BE2C (cell line): ENCODE data around the gene SPATA13.

Source experiments
- DNase-seq: peaks from one replicate; pipeline ENCODE4 v3.0.0-alpha.2; 2020
- H3K27me3 ChIP-seq: fragments of 250-450 bp; sonication (Bioruptor Pico); 2 replicates; pipeline ENCODE4 v1.5.1; 2020; ENCODE audit warnings: mild to moderate bottlenecking
- H3K36me3 ChIP-seq: fragments of 250-450 bp; sonication (Bioruptor Pico); 2 replicates; pipeline ENCODE4 v1.5.1; 2020; ENCODE audit warnings: mild to moderate bottlenecking
- H3K4me1 ChIP-seq: fragments of 250-450 bp; sonication (Bioruptor Pico); 2 replicates; pipeline ENCODE4 v1.5.1; 2020
- H3K4me3 ChIP-seq: 2 replicates; pipeline ENCODE4 v1.5.1; 2011; ENCODE audit warnings: low read depth, low read length
- H3K9me3 ChIP-seq: fragments of 250-450 bp; sonication (Bioruptor Pico); 2 replicates; pipeline ENCODE4 v1.5.1; 2020
- TF ChIP-seq, protein P1 (sequence below): IDR thresholded peaks from 2 replicates; pipeline ENCODE4 v1.5.1; 2012; ENCODE audit warnings: mild to moderate bottlenecking, low read depth, low read length

SPATA13 gene

DNA sequence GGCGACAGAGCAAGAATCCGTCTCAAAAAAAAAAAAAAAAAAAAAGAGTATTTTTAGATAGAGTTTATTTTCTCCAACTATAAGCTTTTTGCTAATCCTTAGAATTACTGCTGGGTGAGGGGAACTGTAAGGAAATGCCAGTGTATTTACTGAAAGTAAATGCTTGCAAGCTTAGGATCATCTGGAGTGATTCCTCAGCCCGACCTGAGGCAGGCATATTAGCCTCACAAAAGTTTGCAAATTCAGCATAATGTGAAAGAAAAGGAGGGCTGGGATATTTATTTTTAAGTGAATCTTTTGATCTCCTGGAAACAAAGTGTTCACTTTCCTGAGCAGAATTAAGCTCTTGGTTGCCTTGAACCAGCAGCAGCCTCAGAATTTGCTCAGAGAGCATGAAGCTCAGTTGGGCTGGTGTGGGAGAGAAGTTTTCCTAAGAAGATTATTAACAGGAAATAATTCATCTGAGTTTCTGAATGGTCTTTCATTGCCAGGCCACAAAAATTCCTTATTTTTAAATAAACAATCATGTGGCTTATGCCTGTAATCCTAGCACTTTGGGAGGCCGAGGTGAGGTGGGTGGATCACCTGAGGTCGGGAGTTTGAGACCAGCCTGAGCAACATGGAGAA, 24.7 kb upstream of the SPATA13 start:
- TF ChIP-seq, protein P1, sequence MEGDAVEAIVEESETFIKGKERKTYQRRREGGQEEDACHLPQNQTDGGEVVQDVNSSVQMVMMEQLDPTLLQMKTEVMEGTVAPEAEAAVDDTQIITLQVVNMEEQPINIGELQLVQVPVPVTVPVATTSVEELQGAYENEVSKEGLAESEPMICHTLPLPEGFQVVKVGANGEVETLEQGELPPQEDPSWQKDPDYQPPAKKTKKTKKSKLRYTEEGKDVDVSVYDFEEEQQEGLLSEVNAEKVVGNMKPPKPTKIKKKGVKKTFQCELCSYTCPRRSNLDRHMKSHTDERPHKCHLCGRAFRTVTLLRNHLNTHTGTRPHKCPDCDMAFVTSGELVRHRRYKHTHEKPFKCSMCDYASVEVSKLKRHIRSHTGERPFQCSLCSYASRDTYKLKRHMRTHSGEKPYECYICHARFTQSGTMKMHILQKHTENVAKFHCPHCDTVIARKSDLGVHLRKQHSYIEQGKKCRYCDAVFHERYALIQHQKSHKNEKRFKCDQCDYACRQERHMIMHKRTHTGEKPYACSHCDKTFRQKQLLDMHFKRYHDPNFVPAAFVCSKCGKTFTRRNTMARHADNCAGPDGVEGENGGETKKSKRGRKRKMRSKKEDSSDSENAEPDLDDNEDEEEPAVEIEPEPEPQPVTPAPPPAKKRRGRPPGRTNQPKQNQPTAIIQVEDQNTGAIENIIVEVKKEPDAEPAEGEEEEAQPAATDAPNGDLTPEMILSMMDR, result no peak
- H3K9me3 ChIP-seq, result no peaks in the 10 kb centered on the region; the same call in 1 of the 2 replicates
- no peak for DNase-seq

GRCh38 chr13:24138911-24139310, 21.6 kb upstream of the SPATA13 start:
- DNase-seq, result no peak
- no peak overlapping the region for H3K4me3 ChIP-seq
- TF ChIP-seq, protein P1, result no peak
- H3K36me3 ChIP-seq, result no peaks in the 10 kb centered on the region
- no peaks in the 10 kb centered on the region for H3K9me3 ChIP-seq
- H3K27me3 ChIP-seq, result no peaks in the 10 kb centered on the region
- no peaks in the 10 kb centered on the region for H3K4me1 ChIP-seq

More for the DNA sequence above, 24.7 kb upstream of the SPATA13 start:
- no peak overlapping the region for H3K4me3 ChIP-seq
- no peaks in the 10 kb centered on the region for H3K4me1 ChIP-seq
- H3K36me3 ChIP-seq, result no peaks in the 10 kb centered on the region
- H3K27me3 ChIP-seq, result no peaks in the 10 kb centered on the region

GRCh38 chr13:24141333-24141910, 19.1 kb upstream of the SPATA13 start:
- Histone ChIP-seq H3K4me3 (no peak overlapping the region), H3K9me3 (no peaks in the 10 kb centered on the region), H3K4me1 (no peaks in the 10 kb centered on the region), H3K27me3 (peaks cover 4% of the 10 kb centered on the region; the same call in 1 of the 2 replicates), H3K36me3 (no peaks in the 10 kb centered on the region)
- TF ChIP-seq, protein P1, result no peak
- DNase-seq, result no peak

- DNase-seq, result no peak
- Histone ChIP-seq H3K4me3 (no peak overlapping the region), H3K9me3 (no peaks in the 10 kb centered on the region), H3K4me1 (no peaks in the 10 kb centered on the region), H3K36me3 (no peaks in the 10 kb centered on the region), H3K27me3 (peaks cover 4% of the 10 kb centered on the region; the same call in 1 of the 2 replicates)
- TF ChIP-seq, protein P1, result no peak
Measured at GRCh38 chr13:24142453-24142852, 18.1 kb upstream of the SPATA13 start.

- TF ChIP-seq, protein P1, result no peak
- H3K4me3 ChIP-seq, result no peak overlapping the region
- no peaks in the 10 kb centered on the region for H3K4me1 ChIP-seq
- H3K27me3 ChIP-seq, result peaks cover 4% of the 10 kb centered on the region; the same call in 1 of the 2 replicates
- no peaks in the 10 kb centered on the region for H3K36me3 ChIP-seq
- no peak for DNase-seq
- H3K9me3 ChIP-seq, result no peaks in the 10 kb centered on the region
Measured at GRCh38 chr13:24142886-24143285, 17.6 kb upstream of the SPATA13 start.

GRCh38 chr13:24145240-24145639, 15.3 kb upstream of the SPATA13 start:
- Histone ChIP-seq H3K4me1 (no peaks in the 10 kb centered on the region), H3K9me3 (no peaks in the 10 kb centered on the region)
- TF ChIP-seq, protein P1, result no peak

More at GRCh38 chr13:24145240-24145639, 15.3 kb upstream of the SPATA13 start:
- no peaks in the 10 kb centered on the region for H3K36me3 ChIP-seq
- peaks cover 4% of the 10 kb centered on the region; the same call in 1 of the 2 replicates for H3K27me3 ChIP-seq
- no peak overlapping the region for H3K4me3 ChIP-seq
- no peak for DNase-seq
